ENCODE data around the gene ADAM22.

The ADAM22 gene

DNA sequence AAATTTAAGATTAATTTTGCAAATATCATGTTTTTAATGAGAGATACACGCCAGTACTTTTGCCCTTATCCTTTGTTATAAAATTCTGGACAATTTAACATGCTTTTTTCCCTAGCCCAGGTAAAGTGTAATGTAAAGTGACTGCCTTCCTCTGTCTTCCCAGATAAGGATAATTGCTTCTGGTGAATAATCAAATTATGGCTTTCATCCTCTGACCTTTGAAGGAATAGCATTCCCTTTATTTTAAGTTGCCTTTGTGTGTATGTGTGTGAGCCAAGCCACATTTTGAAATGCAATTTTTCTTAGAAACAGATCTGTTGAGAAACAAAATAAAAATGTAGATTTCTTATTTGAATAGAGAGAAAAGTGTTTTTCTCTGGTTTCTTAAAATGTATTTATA is 107.5 kb downstream of the ADAM22 start:
- no peak for DNase-seq

DNA sequence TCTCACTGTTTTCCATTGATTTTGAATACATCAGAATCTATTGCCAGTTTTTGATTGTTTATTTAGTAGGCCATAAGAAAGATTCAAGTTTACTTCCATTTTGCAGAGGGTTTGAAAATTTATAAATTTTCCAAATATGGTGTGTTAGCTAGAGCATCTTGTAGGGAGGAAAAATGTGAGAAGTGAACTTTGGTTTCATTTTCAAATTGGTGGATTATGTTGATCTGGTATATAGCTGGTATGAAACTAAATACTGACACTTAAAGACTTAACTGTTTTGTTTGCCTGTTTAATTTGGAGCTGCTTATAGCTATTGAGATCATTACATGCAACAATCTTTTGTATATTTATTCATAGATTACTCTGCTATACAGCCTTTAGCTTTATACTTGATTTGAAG is 108.1 kb downstream of the ADAM22 start:
- no peak for DNase-seq

DNA sequence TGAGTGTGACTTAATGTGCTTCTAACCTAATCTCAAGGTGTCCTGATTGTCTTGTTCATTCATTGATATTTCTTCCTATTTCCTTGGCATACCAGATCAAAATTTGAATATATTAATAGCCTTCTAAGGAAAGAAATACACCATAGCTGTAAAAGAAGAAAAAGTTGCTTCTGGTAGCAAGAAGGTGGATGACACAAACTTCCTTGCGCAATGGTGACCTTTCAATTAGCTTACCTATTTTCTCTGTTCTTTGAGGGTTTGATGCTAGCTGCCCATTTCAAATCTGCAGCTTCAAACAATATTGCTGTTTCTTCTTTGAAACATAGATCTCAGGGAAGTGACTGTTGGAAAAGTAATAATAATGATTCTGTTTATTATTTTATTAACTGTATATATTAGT is 108.8 kb downstream of the ADAM22 start:
- DNase-seq, result no peak

DNA sequence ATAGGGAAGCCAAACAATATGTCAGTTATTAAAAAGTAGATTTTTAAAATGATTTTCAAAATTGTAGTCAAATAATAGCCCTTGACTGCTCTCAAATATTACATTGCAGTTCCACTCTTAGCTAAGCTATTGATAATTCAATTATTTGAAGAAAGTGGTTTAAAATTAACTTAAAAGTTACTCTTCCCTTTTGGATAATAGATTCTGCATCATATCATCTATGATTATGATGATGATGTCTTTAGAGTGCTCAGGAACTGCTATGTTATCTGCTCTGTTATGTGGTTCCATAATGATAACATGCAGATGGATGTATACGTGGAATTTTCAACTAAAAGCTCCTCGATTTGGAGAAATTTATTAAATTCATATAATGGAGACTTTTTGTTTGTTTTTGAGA is 110.0 kb downstream of the ADAM22 start:
- DNase-seq, result no peak

DNA sequence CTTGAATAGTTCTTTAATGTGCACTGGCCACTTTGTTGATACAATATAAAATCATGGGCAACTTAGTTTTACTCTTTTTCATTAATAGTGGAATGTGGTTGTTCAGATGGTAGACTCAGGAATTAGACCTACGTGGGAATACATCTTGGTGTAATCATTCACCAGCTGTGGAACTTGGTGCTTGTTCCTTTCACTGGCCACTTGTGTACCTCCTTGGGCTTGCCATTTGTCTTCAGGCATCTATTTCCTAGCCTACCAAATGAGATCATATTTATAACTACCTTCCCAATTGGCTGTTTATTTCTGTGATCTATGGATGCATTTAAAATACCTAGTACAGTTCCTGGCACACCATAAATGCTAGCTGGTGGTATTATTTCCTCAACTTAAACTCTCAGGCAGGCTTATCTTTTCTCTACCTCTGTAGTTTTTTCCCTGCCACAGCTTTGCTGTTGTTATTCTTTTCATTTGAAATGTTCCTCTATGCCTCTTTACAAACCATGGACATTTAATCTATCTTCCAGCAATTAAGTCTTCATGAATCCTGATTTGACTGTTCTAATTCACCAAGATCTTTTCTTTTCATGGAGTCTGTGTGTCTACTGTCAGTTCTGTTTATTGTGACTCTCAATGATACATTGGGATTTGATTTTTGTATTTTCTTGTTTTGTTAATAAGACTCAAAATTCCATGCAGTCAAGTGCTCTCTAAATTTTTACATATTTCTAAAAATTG is 113.0 kb downstream of the ADAM22 start:
- DNase-seq, result no peak

DNA sequence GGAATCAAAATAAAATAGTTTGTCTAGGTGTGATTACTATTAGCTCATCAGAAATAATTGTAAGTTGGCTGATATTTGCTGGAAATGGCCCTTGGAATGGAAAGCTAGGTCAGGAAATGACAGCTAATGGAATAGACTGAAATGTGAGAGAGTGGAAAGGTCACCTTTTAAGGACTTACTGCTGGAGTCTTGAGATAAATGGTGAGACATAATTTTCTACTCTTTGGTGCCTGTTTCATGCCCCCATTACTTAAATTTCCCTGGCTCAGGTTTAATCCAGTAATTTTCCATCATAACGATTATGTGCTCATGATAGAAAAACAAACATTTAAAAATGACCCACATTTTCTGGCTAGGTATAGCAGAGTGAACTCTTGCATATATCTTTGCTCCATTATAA is 123.6 kb downstream of the ADAM22 start:
- DNase-seq, result no peak

DNA sequence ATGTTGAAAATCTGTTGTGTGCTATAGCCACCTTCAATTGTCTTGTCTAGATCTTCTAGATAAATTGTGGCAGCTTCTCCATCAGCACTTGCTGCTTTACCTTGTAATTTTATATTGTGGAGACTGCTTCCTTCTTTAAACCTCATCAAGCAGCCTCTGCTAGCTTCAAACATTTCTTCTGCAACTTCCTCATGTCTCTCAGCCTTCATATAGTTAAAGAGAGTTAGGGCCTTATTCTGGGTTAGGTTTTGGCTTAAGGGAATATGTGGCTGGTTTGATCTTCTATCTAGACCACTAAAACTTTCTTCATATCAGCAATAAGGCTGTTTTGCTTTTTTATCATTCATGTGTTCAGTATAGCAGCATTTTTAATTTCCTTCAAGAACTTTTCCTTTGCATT is 128.2 kb downstream of the ADAM22 start:
- no peak for DNase-seq

DNA sequence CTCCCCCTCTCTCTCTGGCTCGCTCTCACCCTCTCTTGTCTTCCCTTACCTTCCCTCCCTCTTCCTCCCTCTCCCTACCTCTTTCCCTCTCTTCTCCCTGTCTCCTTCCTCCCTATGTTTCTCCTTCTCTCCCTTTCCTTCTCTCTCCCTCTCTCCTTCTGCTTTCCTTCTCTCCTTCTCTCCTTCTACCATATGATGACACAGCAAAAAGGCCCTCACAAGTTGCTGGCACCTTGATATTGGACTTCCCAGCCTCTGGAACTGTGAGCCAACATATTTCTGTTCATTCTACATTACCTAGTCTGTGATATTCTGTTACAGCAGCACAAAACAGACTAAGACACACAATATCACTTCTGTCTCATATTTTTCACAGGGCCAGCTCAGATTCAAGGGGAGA is 135.0 kb downstream of the ADAM22 start:
- DNase-seq, result no peak

DNA sequence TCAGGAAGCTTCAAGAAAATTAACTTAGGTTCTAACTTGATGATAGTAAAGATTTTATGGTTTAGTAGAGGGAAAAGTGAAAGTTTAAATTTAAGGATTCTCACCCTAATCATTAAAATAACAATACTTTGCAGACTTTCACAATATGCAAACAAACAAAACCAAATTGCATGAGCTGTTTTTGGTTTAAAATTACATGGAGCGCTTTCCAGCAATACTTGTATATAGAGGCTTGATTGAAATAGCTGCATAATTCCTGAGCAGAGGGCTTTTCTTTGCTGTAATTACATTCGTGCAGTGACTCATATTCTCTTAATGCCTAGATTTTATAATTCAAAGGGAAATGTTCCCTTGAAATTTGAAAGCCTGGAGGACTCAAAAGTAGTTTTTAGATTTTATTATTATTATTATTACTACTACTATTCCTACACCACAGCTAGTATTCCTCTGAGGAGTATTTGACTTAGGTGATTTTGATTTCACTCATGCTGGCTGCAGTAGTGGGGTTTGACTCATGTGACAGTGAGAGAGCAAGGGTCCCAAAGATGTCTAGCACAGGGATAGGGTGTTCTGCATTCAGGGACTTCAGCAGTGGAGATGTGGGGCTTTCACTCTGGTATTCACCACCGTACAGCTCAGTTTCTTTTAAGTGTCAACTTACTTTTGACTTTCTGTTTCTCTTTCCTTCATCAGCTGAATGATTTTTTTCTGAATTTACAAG is 138.1 kb downstream of the ADAM22 start:
- DNase-seq, result no peak

DNA sequence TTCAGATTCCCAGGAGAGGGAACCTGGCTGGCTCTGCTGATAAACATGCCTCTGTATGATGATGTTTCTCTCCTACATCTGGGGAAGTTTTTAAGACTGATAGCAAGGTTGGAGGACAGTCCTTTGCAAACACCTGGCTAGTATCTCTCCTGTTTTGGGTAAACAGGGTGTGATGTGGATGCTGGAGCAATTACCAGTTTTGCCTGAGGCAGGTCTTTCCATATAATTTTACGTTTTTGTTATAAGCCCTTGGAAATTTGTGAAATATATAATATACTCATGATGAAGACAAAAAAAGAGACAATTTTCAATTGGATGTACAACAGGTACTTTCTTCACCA is 138.6 kb downstream of the ADAM22 start:
- no peak for DNase-seq

DNA sequence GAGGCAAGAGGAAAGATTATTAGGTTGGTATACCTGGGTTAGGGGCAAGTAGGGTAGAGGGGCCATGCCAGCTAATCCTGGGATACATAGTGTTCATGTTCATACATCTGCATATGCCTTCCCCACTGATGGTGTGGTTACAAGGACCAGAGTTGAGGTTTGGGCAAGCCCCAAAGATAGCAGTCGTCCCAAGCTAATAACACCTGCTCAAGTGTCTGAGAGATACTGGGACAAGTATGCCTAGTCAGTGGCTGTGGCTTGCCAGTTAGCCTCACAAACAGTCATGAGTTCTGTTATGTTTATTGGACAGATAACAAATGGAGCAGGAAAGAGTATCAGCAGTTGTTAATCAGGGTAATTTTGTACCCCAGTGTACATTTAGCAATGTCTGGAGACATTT is 139.6 kb downstream of the ADAM22 start:
- no peak for DNase-seq

DNA sequence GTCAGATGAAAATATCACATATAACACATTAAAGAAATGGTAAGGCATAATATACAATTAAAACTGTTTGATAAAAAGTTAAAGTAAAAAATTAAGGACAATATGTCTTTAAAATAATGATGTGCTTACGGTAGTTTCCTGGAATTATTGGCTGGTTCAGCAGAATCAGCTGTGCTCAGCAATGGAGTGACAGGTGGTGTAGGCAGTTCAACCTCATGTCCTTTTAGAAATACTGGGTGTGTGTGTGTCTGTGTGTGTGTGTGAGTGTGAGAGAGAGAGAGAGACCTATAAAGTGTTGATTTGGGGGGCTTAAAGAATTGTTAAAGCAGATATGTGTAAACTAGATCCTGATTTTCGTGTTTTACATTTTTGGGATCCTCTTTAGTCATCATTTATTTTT is 141.2 kb downstream of the ADAM22 start:
- DNase-seq, result no peak

DNA sequence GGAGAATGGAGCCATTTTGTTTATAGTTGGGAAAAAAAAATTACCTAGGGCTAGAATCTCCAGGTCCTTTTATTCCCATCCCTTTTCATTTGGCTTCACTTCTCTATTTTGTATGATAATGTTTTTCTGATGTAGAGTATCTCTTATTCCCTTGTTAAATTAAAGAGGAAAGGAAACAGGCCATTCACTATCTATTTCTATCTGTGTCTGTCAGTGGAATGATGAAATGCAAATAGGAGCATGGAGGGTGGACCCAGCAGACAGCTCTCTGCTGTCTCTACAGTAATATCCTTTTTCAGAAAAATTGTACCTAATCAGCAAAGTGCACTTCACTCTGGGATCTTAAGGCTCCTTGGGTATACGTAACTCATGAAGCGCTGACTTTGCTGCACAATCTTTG is 149.8 kb downstream of the ADAM22 start:
- DNase-seq, result no peak

DNA sequence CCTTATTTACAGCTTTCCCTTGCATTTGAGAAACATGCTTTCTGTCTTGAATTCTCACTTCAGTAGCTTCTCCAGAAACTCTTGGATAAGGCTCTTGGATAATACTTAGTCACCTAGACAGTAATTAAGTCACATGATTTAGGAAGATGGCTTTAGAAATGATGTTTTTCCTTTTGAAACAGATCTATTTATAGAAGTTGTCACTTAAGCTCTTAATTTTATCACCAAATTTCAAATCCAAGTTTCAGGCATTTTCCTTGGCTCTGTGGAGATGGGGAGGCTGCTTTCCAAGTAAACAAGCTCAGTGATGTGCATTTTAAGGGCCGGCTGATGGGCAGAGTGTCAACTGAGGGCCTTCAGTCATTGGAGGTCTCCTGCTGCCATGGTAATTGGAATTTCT is 155.5 kb downstream of the ADAM22 start:
- no peak for DNase-seq

DNA sequence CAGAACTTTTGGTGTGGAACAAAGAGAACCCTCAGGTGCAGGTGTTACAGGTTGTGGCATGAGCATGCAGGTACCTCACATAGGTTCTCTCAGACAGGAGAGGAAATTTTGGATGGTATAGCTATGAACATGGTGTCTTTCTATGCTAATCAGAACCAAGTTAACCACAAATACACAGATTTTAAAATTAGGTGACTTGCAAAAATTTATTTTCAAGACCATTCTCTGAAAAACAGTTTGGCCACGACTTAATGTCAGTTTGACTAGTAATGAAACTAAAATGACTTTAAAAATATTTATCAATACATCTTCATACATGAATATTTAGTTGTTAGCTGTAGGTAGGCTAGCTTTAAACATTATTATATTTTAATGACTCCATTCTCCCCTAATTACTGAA is 156.2 kb downstream of the ADAM22 start:
- no peak for DNase-seq

DNA sequence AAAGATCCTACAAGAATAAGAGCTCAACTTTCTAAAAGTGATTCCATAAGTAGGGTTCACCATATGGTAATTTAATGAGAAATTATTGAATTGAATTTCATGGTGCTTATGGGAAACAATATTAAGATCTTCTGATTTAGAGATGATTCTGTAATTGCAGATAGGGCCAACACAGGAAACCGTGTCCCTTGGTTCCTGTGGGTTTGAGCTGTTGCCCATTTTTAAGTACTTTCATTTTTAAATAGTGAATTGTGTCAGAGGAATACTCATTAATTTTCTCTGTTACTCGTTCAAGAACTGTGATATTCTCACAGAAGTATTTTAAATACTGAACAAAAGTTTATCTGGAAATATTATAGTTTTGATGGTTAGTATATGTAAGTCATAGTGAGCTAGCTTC is 156.6 kb downstream of the ADAM22 start:
- DNase-seq, result no peak

DNA sequence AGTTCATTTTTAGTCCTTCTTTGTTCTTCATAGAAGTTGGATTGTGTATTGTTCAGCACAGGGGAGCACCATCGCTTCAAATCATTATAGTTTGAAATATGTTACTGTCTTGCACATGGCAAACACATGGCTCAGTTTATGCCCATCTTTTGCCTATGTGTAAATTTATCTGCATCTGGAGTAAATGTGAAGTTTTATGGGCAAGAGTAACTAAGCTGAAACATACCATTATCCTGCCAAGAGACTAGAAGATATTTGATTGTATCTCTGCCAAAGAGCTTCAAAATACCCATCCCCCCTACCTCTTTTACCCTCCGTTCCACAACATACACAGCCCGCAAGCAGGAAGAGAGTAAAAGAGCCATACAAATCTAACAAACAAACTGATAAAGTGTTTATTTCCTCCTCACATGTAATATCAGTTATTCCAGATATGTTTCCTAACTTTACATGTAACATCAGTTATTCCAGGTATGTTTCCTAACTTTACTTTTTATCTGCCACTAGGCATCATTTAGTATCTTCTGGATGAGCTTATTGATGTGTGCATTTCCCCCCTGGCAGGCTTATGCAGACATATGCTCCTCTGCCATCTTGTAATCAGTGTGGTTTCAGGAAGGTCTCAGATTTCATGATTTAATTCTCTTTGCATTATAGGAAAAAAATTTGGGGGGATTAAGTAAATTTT is 158.1 kb downstream of the ADAM22 start:
- no peak for DNase-seq

DNA sequence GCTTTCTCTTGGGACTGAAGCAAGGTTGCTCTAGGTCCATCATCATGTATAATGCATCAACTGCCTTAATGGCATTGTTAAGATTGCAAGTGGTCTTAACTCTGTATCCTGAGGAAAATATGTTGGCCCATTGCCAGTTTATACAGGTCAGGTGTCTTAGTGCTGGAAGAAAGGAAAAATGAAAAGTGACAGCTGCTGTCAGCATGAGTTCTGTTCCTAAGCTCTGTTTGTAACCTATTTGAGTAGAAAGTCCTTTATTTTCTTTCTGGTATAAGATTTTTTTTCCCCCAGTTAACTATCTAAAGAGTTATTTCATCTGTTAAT is 158.6 kb downstream of the ADAM22 start:
- DNase-seq, result no peak

DNA sequence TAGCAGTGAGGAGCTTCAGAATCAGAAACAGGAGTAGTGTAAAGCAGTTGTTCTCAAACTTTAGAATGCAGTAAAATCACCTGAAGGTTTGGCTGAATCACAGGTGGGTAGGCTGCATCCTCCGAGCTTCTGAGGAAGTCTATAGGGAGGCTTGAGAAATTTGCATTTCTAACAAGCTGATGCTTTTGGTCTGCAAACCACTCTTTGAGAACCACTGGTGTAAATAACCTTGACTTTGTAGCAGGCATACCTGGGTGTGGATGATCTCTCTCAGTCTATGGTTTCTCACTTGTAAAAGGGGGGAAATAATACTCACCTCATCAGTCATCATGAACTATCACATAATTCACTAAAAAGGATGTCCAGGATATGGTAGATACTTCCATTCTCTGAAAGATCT is 167.7 kb downstream of the ADAM22 start:
- DNase-seq, result no peak

DNA sequence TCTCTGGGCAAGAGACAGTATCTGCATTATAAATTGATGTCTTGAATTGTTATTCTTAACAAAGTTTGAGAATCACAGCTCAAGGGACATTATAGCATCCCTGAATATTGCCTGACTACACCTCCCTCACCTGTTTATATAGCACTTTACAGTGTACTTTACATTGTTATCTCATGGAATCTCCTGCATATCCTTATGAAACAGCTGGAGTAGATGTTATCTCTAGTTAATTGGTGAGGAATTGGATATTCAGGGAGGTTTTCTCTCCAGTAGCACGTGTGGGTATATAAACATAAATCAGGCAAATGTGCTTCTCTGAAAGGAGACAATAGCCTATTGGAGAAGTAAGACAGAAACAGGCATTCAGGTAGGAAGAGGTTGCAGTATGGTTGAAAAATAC is 168.6 kb downstream of the ADAM22 start:
- DNase-seq, result no peak

DNA sequence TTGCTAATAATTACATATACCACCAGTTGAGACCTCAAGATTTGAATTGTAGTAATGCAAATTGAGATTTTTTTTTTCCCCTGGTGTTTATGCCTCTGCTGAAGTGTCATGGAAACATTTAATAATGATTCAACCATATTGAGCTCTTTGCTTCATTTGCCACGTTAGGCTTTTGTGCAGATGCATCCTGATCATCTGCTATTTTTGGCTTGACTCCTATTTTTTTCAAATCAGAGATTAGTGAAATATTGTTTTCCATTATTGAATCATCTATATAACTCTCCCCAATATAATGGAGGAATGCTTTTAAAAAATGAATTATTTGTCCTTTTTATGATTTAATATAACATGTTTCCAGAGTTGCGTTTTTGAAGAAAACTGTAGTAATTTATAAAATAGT is 170.7 kb downstream of the ADAM22 start:
- DNase-seq, result no peak

DNA sequence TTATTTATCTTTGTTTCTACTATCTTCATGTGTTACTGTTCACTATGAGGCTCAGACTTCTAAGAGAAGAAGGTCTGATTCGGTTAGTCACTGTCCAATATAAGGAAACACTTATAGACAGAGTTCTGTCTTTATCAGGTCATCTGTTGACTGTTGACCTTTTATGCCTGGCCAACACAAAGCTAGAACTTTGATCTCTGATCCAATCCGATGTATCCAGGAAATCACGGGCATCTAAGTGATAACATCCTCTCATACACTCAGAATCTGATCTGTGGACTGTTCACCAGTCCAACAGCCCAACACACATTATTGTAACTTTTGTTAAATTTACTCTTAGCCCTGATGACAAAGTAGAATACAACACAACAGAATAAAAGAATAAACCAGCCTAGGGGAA is 171.2 kb downstream of the ADAM22 start:
- DNase-seq, result no peak

DNA sequence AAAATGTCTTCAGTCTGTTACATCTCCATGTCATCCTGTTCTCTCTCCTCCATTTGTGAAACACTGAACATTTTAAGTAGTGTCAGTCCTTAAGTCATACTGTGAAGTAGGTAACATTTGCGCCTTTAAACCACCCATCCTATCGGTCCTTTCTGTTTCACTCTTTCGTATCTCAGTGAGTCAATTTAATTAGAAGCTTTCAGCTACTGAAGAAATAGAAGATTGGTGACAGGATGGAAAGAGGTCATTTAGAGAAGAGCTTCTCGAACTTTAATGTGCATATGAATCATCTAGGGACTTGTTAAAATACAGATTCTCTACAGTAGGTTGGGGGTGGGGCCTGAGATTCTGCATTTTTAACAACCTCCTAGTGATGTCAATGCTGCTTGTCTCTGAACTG is 172.4 kb downstream of the ADAM22 start:
- DNase-seq, result no peak

DNA sequence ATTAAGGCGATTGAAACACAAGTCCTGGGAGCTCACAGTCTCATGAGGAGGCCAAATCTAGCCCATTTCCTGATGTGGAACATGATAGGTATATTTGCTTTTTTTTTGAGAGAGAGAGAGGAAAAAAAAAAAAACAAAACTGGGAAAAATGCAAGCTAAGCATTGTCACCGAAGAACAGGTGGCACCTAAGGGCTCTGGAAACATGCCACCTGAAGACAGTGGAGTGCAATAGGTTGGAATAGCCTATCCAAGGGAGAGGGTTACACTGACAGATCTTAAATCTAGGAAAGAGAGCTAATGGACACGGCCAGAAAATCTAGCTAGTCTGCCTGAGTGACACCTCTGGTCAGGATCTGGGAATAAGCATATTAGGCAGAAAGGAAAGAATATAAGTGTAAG is 175.6 kb downstream of the ADAM22 start:
- DNase-seq, result no peak

All from suppressor macrophage treated with lipopolysaccharide for 4 hours (primary cell).